ENCODE measurements around the gene THEMIS2.

THEMIS2 gene

DNA sequence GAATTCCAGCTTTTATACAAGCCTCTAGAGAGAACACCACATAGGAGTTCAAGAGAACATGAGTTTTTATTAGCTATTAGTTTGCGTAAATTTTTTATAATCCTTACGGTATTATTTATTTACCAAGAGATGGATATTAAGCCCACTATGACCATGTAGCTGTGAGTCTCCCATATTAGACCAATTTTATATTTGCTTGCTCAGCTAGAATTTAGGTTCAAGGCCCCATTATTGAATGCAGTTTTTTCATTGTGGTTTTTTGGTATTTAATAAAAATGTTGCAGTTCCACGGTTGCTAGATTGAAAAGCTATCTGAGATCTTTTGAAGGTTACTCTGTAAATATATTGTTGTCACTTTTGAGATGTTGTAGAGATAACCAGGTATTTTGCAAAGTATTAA, 38.9 kb upstream of the THEMIS2 start:
- Histone ChIP-seq H3K4me3 (ENCODE audit: low read depth in 1 of 2, low read length in 2 of 2) (no peak overlapping the region), H4K20me1 (ENCODE audit: insufficient read depth, low read length) (peaks cover 20% of the 10 kb centered on the region; the same call in 1 of the 2 replicates), H3K79me2 (ENCODE audit: insufficient read depth, low read length) (peaks cover 76% of the 10 kb centered on the region), H3K4me1 (ENCODE audit: insufficient read depth, low read length) (peaks cover 40% of the 10 kb centered on the region), H3K4me2 (ENCODE audit: insufficient read depth, low read length) (peak overlapping the region; percentile 97; the same call in 1 of the 2 replicates), H2AFZ (ENCODE audit: low read depth, low read length) (no peak overlapping the region), H3K9ac (ENCODE audit: low read depth, low read length) (no peak overlapping the region), H3K36me3 (ENCODE audit: insufficient read depth, low read length) (peaks cover 47% of the 10 kb centered on the region), H3K27ac (ENCODE audit: low read length) (no peak overlapping the region), H3K9me3 (ENCODE audit: insufficient read depth, low read length, severe bottlenecking) (no peaks in the 10 kb centered on the region), H3K27me3 (ENCODE audit: insufficient read depth, low read length, poor library complexity) (no peaks in the 10 kb centered on the region)
- no peak for ATAC-seq (ENCODE audit: insufficient read depth, low read depth)
- DNase-seq: no peak
- TF ChIP-seq EZH2 (IDR thresholded peaks at IDR 0.05; ENCODE audit: borderline replicate concordance, low read depth, low read length, severe bottlenecking): no peak
- TF ChIP-seq CTCF (IDR thresholded peaks at IDR 0.05; ENCODE audit: borderline replicate concordance, extremely low read depth, low read length, poor library complexity, severe bottlenecking): no peak

DNA sequence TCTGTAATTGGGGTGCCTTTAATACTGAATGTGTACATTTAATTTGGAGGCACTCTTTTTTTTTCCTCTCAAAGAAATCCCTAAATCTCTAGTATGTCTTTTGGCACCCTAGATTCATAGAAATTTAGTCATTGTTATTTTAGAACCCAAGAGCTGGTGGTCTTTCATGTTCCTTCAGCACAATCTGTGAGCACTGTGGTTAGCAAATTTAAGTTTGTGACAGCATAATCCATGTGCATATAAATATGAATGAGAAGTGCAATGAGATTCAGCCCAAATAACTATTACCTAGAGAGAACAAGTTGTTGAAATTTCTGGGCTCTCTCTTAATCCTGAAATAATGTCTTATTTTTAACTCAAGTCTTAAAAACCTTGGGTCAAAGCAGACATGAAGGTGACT, 37.3 kb upstream of the THEMIS2 start:
- DNase-seq (no peak), ATAC-seq (ENCODE audit: insufficient read depth, low read depth) (no peak)
- Histone ChIP-seq H3K9me3 (ENCODE audit: insufficient read depth, low read length, severe bottlenecking) (no peaks in the 10 kb centered on the region), H3K36me3 (ENCODE audit: insufficient read depth, low read length) (peaks cover 61% of the 10 kb centered on the region), H3K4me1 (ENCODE audit: insufficient read depth, low read length) (peaks cover 35% of the 10 kb centered on the region), H4K20me1 (ENCODE audit: insufficient read depth, low read length) (peaks cover 24% of the 10 kb centered on the region; the same call in 1 of the 2 replicates), H3K9ac (ENCODE audit: low read depth, low read length) (no peak overlapping the region), H3K4me3 (ENCODE audit: low read depth in 1 of 2, low read length in 2 of 2) (no peak overlapping the region), H3K4me2 (ENCODE audit: insufficient read depth, low read length) (no peak overlapping the region), H2AFZ (ENCODE audit: low read depth, low read length) (no peak overlapping the region), H3K79me2 (ENCODE audit: insufficient read depth, low read length) (peaks cover 92% of the 10 kb centered on the region), H3K27me3 (ENCODE audit: insufficient read depth, low read length, poor library complexity) (no peaks in the 10 kb centered on the region), H3K27ac (ENCODE audit: low read length) (no peak overlapping the region)
- TF ChIP-seq CTCF (IDR thresholded peaks at IDR 0.05; ENCODE audit: borderline replicate concordance, extremely low read depth, low read length, poor library complexity, severe bottlenecking) (no peak), EZH2 (IDR thresholded peaks at IDR 0.05; ENCODE audit: borderline replicate concordance, low read depth, low read length, severe bottlenecking) (no peak)

DNA sequence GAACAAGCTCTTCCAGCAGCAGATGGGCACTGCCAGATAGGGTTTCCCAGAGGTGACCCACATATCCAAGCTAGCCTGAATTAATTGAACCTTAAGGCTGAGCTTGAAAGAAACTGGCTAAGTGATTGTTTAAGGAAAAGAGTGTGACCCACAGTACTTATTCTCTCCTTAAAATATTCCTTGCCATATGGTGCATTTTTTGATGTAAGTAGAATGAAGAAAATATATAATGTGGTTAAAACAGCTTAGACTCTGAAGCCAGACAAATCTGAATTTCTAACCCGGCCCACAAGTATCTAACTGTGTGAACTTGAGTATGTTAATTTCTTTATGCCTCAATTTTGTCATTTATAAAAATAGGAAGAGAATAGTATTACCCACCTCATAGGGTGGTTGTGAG, 36.8 kb upstream of the THEMIS2 start:
- peaks cover 33% of the 10 kb centered on the region for H3K4me1 ChIP-seq (ENCODE audit: insufficient read depth, low read length)
- DNase-seq (no peak), ATAC-seq (ENCODE audit: insufficient read depth, low read depth) (no peak)
- H3K4me2 ChIP-seq (ENCODE audit: insufficient read depth, low read length): no peak overlapping the region
- peaks cover 66% of the 10 kb centered on the region for H3K36me3 ChIP-seq (ENCODE audit: insufficient read depth, low read length)
- H3K9me3 ChIP-seq (ENCODE audit: insufficient read depth, low read length, severe bottlenecking): no peaks in the 10 kb centered on the region
- TF ChIP-seq EZH2 (IDR thresholded peaks at IDR 0.05; ENCODE audit: borderline replicate concordance, low read depth, low read length, severe bottlenecking) (no peak), CTCF (IDR thresholded peaks at IDR 0.05; ENCODE audit: borderline replicate concordance, extremely low read depth, low read length, poor library complexity, severe bottlenecking) (no peak)
- no peak overlapping the region for H3K4me3 ChIP-seq (ENCODE audit: low read depth in 1 of 2, low read length in 2 of 2)
- H3K79me2 ChIP-seq (ENCODE audit: insufficient read depth, low read length): peaks cover 94% of the 10 kb centered on the region
- H4K20me1 ChIP-seq (ENCODE audit: insufficient read depth, low read length): peaks cover 29% of the 10 kb centered on the region; the same call in 1 of the 2 replicates
- H3K27ac ChIP-seq (ENCODE audit: low read length): no peak overlapping the region
- H3K27me3 ChIP-seq (ENCODE audit: insufficient read depth, low read length, poor library complexity): no peaks in the 10 kb centered on the region
- H3K9ac ChIP-seq (ENCODE audit: low read depth, low read length): no peak overlapping the region
- no peak overlapping the region for H2AFZ ChIP-seq (ENCODE audit: low read depth, low read length)

- TF ChIP-seq EZH2 (IDR thresholded peaks at IDR 0.05; ENCODE audit: borderline replicate concordance, low read depth, low read length, severe bottlenecking) (no peak), CTCF (IDR thresholded peaks at IDR 0.05; ENCODE audit: borderline replicate concordance, extremely low read depth, low read length, poor library complexity, severe bottlenecking) (no peak)
- Histone ChIP-seq H3K27me3 (ENCODE audit: insufficient read depth, low read length, poor library complexity) (no peaks in the 10 kb centered on the region), H2AFZ (ENCODE audit: low read depth, low read length) (no peak overlapping the region), H3K27ac (ENCODE audit: low read length) (no peak overlapping the region), H3K9ac (ENCODE audit: low read depth, low read length) (no peak overlapping the region), H3K9me3 (ENCODE audit: insufficient read depth, low read length, severe bottlenecking) (peaks cover 7% of the 10 kb centered on the region), H3K36me3 (ENCODE audit: insufficient read depth, low read length) (peaks cover 60% of the 10 kb centered on the region), H3K4me3 (ENCODE audit: low read depth in 1 of 2, low read length in 2 of 2) (no peak overlapping the region), H3K4me2 (ENCODE audit: insufficient read depth, low read length) (no peak overlapping the region), H3K79me2 (ENCODE audit: insufficient read depth, low read length) (no peaks in the 10 kb centered on the region), H4K20me1 (ENCODE audit: insufficient read depth, low read length) (no peaks in the 10 kb centered on the region), H3K4me1 (ENCODE audit: insufficient read depth, low read length) (no peaks in the 10 kb centered on the region)
- no peak for DNase-seq
- ATAC-seq (ENCODE audit: insufficient read depth, low read depth): no peak
Measured at GRCh38 chr1:27849951-27850350, 22.4 kb upstream of the THEMIS2 start.

Measured in DND-41 (cell line).